Measurements from ENCODE around the gene AFG3L2.

Gene AFG3L2

GRCh38 chr18:12318857-12319256 is 58.2 kb downstream of the AFG3L2 start:
- no peak for DNase-seq

GRCh38 chr18:12318334-12318697 is 58.7 kb downstream of the AFG3L2 start:
- no peak for DNase-seq

- peak; percentile 16 for DNase-seq
Measured at GRCh38 chr18:12317664-12318333, 59.2 kb downstream of the AFG3L2 start.

GRCh38 chr18:12315911-12316310 is 61.1 kb downstream of the AFG3L2 start:
- DNase-seq = no peak

GRCh38 chr18:12315490-12315889 is 61.5 kb downstream of the AFG3L2 start:
- no peak for DNase-seq

GRCh38 chr18:12314591-12315305 is 62.3 kb downstream of the AFG3L2 start:
- no peak for DNase-seq

GRCh38 chr18:12313530-12314245 is 63.3 kb downstream of the AFG3L2 start:
- no peak for DNase-seq

- no peak for DNase-seq
Measured at GRCh38 chr18:12312976-12313375, 64.1 kb downstream of the AFG3L2 start.

- no peak for DNase-seq
Measured at GRCh38 chr18:12310762-12311161, 66.3 kb downstream of the AFG3L2 start.

GRCh38 chr18:12309683-12310198 is 67.3 kb downstream of the AFG3L2 start:
- DNase-seq = no peak

GRCh38 chr18:12308386-12309100 is 68.5 kb downstream of the AFG3L2 start:
- DNase-seq = peak; percentile 29

- no peak for DNase-seq
Measured at GRCh38 chr18:12307701-12308385, 69.2 kb downstream of the AFG3L2 start, which contains the start of gene TUBB6. Gene TUBB6 (plus strand): TSS chr18:12308241. CDS start chr18:12308293, 52 bp downstream.

GRCh38 chr18:12306752-12307700 is 70.0 kb downstream of the AFG3L2 start:
- DNase-seq = no peak

GRCh38 chr18:12305930-12306629 is 70.9 kb downstream of the AFG3L2 start:
- no peak for DNase-seq

- DNase-seq = no peak
Measured at GRCh38 chr18:12305211-12305610, 71.8 kb downstream of the AFG3L2 start.

GRCh38 chr18:12304351-12305210 is 72.4 kb downstream of the AFG3L2 start:
- no peak for DNase-seq

- no peak for DNase-seq
Measured at GRCh38 chr18:12302391-12303147, 74.5 kb downstream of the AFG3L2 start.

- DNase-seq = no peak
Measured at GRCh38 chr18:12301263-12302005, 75.6 kb downstream of the AFG3L2 start.
